Neural cell (in vitro differentiated cells): ENCODE measurements around the gene FOXP4. TPM values are rescaled to one million over a fixed set of nuclear protein-coding genes. Genes with fewer than 3 reads are reported as not detected.

Experiments used
- H2AFZ ChIP-seq: fragments of 200-600, 300-800 bp; sonication (generic), shearing (Covaris generic); 2 replicates; pipeline ENCODE4 v1.6.0; 2014; ENCODE audit warnings: low read depth, mild to moderate bottlenecking, antibody characterized with exemption, low read length, moderate library complexity
- H3F3A ChIP-seq: fragments of 200-600 bp; shearing (Covaris generic); 2 replicates; pipeline ENCODE4 v1.6.1; 2016; ENCODE audit warnings: mild to moderate bottlenecking, moderate library complexity, mixed read lengths, antibody characterized with exemption, low read length; ENCODE audit not compliant: insufficient read depth, poor library complexity, severe bottlenecking
- H3K27ac ChIP-seq: fragments of 200-600, 300-800 bp; sonication (generic), shearing (Covaris generic); 2 replicates; pipeline ENCODE4 v1.5.1; 2014; ENCODE audit warnings: mild to moderate bottlenecking, low read length, moderate library complexity
- H3K27me3 ChIP-seq: fragments of 300-800, 200-600 bp; sonication (generic), shearing (Covaris generic); 2 replicates; pipeline ENCODE4 v1.6.0; 2014; ENCODE audit warnings: mild to moderate bottlenecking, low read depth, low read length, moderate library complexity; ENCODE audit not compliant: insufficient read depth
- H3K36me3 ChIP-seq: fragments of 300-800, 200-600 bp; sonication (generic), shearing (Covaris generic); 2 replicates; pipeline ENCODE4 v1.5.1; 2014; ENCODE audit warnings: mild to moderate bottlenecking, antibody characterized with exemption, low read length, moderate library complexity; ENCODE audit not compliant: insufficient read depth
- H3K4me2 ChIP-seq: fragments of 300-800, 200-600 bp; sonication (generic), shearing (Covaris generic); 2 replicates; pipeline ENCODE4 v1.6.0; 2014; ENCODE audit warnings: mild to moderate bottlenecking, low read length
- H3K4me3 ChIP-seq: fragments of 300-800, 200-600 bp; sonication (generic), shearing (Covaris generic); 2 replicates; pipeline ENCODE4 v1.5.1; 2014; ENCODE audit warnings: mild to moderate bottlenecking, low read length, moderate library complexity
- H3K79me2 ChIP-seq: fragments of 200-600 bp; shearing (Covaris generic); replicated peaks from 2 replicates; pipeline ENCODE4 v1.6.0; 2014; ENCODE audit warnings: mild to moderate bottlenecking, low read length, moderate library complexity; ENCODE audit not compliant: insufficient read depth
- H3K9ac ChIP-seq: fragments of 300-800, 200-600 bp; sonication (generic), shearing (Covaris generic); 2 replicates; pipeline ENCODE4 v1.6.1; 2016; ENCODE audit warnings: mild to moderate bottlenecking, low read length, mixed read lengths
- H3K9me2 ChIP-seq: fragments of 200-600 bp; shearing (Covaris generic); 2 replicates; pipeline ENCODE4 v1.6.1; 2016; ENCODE audit warnings: mild to moderate bottlenecking, low read length, mixed read lengths; ENCODE audit not compliant: insufficient read depth
- H3K9me3 ChIP-seq: fragments of 200-600, 300-800 bp; sonication (generic), shearing (Covaris generic); 2 replicates; pipeline ENCODE4 v1.6.1; 2016; ENCODE audit warnings: mild to moderate bottlenecking, mixed run types, low read length, moderate library complexity, mixed read lengths
- H4K20me1 ChIP-seq: fragments of 200-600 bp; shearing (Covaris generic); 2 replicates; pipeline ENCODE4 v1.6.1; 2016; ENCODE audit warnings: mild to moderate bottlenecking, mixed run types; ENCODE audit not compliant: insufficient read depth
- EP300 ChIP-seq: fragments of 450-650 bp; conservative IDR thresholded peaks from 2 replicates; pipeline ENCODE4 v1.6.1; 2014; ENCODE audit warnings: antibody characterized with exemption, mild to moderate bottlenecking, moderate library complexity; ENCODE audit not compliant: poor library complexity, severe bottlenecking
- EZH2 ChIP-seq: fragments of 200-600, 300-800 bp; shearing (Covaris generic), sonication (generic); IDR thresholded peaks from 2 replicates; pipeline ENCODE4 v1.6.1; 2014; ENCODE audit warnings: antibody characterized with exemption, low read length, borderline replicate concordance, mild to moderate bottlenecking; ENCODE audit not compliant: insufficient read depth, poor library complexity, severe bottlenecking
- MXI1 ChIP-seq: fragments of 450-650 bp; conservative IDR thresholded peaks from 2 replicates; pipeline ENCODE4 v1.6.1; 2014; ENCODE audit warnings: antibody characterized with exemption, mild to moderate bottlenecking; ENCODE audit not compliant: poor library complexity, severe bottlenecking
- POLR2AphosphoS5 ChIP-seq: IDR thresholded peaks from 2 replicates; pipeline ENCODE4 v1.6.1; 2012
- RAD21 ChIP-seq: fragments of 450-650 bp; conservative IDR thresholded peaks from 2 replicates; pipeline ENCODE4 v1.6.1; 2014; ENCODE audit warnings: antibody characterized with exemption, mild to moderate bottlenecking, moderate library complexity
- SMC3 ChIP-seq: fragments of 450-650 bp; conservative IDR thresholded peaks from 2 replicates; pipeline ENCODE4 v1.6.1; 2014; ENCODE audit warnings: antibody characterized with exemption, mild to moderate bottlenecking, moderate library complexity; ENCODE audit not compliant: poor library complexity
- TAF1 ChIP-seq: IDR thresholded peaks from 2 replicates; pipeline ENCODE4 v1.6.1; 2012; ENCODE audit warnings: low read depth
- polyA plus RNA-seq: library from polyadenylated mRNA; depleted of rRNA; stranded (reverse); fragments of >200 nt; gene quantifications from 2 replicates; pipeline ENCODE4 v1.2.3, GENCODE V29; 2014
- TF ChIP-seq, protein P1 (sequence below): fragments of 450-650 bp; IDR thresholded peaks from 2 replicates; pipeline ENCODE4 v1.5.1; 2014; ENCODE audit warnings: antibody characterized with exemption, mild to moderate bottlenecking, moderate library complexity; ENCODE audit not compliant: poor library complexity, severe bottlenecking
- TF ChIP-seq, protein P2 (sequence below): IDR thresholded peaks from 2 replicates; pipeline ENCODE4 v1.6.1; 2012; ENCODE audit warnings: borderline replicate concordance

Gene FOXP4
- polyA plus RNA-seq, 1 donor from 2014 or later: 7.1 TPM

DNA sequence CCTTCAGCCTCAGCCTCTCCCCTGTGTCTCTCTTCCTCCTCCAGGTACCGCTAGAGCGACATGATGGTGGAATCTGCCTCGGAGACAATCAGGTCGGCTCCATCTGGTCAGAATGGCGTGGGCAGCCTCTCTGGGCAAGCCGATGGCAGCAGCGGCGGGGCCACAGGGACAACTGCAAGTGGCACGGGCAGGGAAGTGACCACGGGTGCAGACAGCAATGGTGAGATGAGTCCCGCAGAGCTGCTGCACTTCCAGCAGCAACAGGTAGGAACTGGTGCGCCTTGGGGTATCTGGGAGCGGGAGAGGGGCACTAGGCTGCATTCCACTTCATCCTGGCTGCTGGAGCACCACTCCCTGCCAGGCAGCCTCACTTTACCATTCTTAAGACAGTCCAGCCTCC lies 19.5 kb downstream of the FOXP4 start:
- Histone ChIP-seq H3K9me3 (no peaks in the 10 kb centered on the region), H3K27ac (no peak overlapping the region), H3K36me3 (peaks cover 6% of the 10 kb centered on the region), H4K20me1 (peaks cover 7% of the 10 kb centered on the region), H3F3A (no peaks in the 10 kb centered on the region), H3K9ac (no peak overlapping the region), H3K4me2 (no peak overlapping the region), H2AFZ (no peak overlapping the region), H3K9me2 (no peaks in the 10 kb centered on the region), H3K4me3 (no peak overlapping the region), H3K27me3 (no peaks in the 10 kb centered on the region), H3K79me2 (peaks cover 42% of the 10 kb centered on the region)
- no peak for TF ChIP-seq EZH2
- TF ChIP-seq, protein P1, sequence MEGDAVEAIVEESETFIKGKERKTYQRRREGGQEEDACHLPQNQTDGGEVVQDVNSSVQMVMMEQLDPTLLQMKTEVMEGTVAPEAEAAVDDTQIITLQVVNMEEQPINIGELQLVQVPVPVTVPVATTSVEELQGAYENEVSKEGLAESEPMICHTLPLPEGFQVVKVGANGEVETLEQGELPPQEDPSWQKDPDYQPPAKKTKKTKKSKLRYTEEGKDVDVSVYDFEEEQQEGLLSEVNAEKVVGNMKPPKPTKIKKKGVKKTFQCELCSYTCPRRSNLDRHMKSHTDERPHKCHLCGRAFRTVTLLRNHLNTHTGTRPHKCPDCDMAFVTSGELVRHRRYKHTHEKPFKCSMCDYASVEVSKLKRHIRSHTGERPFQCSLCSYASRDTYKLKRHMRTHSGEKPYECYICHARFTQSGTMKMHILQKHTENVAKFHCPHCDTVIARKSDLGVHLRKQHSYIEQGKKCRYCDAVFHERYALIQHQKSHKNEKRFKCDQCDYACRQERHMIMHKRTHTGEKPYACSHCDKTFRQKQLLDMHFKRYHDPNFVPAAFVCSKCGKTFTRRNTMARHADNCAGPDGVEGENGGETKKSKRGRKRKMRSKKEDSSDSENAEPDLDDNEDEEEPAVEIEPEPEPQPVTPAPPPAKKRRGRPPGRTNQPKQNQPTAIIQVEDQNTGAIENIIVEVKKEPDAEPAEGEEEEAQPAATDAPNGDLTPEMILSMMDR: no peak
- no peak for TF ChIP-seq MXI1
- no peak for TF ChIP-seq SMC3
- TF ChIP-seq POLR2AphosphoS5: no peak
- no peak for TF ChIP-seq TAF1
- TF ChIP-seq, protein P2, sequence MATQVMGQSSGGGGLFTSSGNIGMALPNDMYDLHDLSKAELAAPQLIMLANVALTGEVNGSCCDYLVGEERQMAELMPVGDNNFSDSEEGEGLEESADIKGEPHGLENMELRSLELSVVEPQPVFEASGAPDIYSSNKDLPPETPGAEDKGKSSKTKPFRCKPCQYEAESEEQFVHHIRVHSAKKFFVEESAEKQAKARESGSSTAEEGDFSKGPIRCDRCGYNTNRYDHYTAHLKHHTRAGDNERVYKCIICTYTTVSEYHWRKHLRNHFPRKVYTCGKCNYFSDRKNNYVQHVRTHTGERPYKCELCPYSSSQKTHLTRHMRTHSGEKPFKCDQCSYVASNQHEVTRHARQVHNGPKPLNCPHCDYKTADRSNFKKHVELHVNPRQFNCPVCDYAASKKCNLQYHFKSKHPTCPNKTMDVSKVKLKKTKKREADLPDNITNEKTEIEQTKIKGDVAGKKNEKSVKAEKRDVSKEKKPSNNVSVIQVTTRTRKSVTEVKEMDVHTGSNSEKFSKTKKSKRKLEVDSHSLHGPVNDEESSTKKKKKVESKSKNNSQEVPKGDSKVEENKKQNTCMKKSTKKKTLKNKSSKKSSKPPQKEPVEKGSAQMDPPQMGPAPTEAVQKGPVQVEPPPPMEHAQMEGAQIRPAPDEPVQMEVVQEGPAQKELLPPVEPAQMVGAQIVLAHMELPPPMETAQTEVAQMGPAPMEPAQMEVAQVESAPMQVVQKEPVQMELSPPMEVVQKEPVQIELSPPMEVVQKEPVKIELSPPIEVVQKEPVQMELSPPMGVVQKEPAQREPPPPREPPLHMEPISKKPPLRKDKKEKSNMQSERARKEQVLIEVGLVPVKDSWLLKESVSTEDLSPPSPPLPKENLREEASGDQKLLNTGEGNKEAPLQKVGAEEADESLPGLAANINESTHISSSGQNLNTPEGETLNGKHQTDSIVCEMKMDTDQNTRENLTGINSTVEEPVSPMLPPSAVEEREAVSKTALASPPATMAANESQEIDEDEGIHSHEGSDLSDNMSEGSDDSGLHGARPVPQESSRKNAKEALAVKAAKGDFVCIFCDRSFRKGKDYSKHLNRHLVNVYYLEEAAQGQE: no peak
- no peak for TF ChIP-seq RAD21
- no peak for TF ChIP-seq EP300

DNA sequence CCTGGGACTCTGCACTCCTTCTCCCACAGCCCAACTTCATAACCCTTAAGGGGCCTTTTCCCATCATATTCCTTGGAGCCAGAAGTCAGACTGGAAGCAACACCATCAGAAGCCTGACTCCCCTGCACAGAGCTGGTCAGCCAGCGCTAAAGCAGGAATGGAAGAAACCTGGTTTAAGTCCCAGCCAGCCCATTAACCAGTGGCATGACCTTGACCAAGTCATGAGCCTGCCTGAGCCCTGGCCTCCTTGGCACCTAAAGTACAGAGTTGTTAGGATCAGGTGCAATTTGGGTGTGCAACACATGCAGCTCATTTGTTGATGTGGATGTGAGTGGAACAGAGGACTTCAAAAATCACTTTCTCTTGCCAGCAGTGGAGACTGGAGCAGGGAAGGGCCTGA lies 20.8 kb downstream of the FOXP4 start:
- Histone ChIP-seq H4K20me1 (peaks cover 7% of the 10 kb centered on the region), H2AFZ (no peak overlapping the region), H3K79me2 (peaks cover 39% of the 10 kb centered on the region), H3K4me2 (no peak overlapping the region), H3F3A (no peaks in the 10 kb centered on the region), H3K27me3 (no peaks in the 10 kb centered on the region), H3K27ac (no peak overlapping the region), H3K9me2 (no peaks in the 10 kb centered on the region), H3K9ac (no peak overlapping the region), H3K36me3 (peaks cover 6% of the 10 kb centered on the region), H3K4me3 (no peak overlapping the region), H3K9me3 (no peaks in the 10 kb centered on the region)
- no peak for TF ChIP-seq RAD21
- TF ChIP-seq, protein P1: no peak
- no peak for TF ChIP-seq TAF1
- TF ChIP-seq, protein P2: no peak
